GM21360 (cell line): Measurements from ENCODE around the gene TIPARP.
"Not testable (repeated sequence)": the region's sequence is repeated elsewhere in the genome, so short reads cannot be mapped to it uniquely, and the experiment has no call there.

Experiments used
- ATAC-seq: cut with Tn5 transposase; IDR thresholded peaks from one replicate; pipeline ENCODE4 v1.9.1; 2021; ENCODE audit warnings: mild to moderate bottlenecking, moderate library complexity; ENCODE audit not compliant: unreplicated experiment

Gene TIPARP

DNA sequence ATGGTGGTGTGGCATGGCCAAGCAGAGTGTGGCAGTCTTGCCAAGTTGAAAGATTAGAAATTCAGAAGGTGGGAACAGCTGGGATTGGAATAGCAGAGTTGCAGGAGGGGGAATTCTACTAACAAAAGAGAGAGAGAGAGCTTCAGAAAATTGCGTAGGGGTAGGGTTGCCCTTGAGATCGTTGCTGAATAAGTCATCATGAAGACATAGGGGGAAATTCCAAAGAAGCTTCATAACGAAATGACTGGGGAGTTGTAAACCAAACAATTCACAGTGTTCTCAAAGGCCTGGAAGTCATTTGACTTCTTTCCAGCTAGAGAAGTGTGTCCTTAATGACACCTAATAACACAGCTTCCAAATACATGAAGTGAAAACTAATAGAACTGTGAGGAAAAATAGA lies 26.3 kb upstream of the TIPARP start:
- ATAC-seq = no peak

DNA sequence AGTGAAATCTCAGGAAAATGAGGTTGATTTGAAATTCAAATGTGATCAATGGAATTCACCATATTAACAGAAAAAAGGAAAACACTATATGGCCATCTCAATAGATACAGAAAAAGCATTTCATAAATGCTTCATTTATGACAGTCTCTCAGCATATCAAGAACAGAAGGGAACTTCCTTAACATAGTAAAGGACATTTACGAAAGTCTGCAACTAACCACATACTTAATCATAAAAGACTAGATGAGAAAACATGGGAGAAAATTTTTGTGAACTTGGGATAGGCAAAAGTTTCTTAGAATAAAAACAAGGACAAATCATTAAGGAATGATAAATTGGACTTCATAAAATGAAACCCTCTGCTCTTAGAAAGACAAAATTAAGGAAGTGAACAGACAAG lies 24.7 kb upstream of the TIPARP start:
- ATAC-seq = no peak

DNA sequence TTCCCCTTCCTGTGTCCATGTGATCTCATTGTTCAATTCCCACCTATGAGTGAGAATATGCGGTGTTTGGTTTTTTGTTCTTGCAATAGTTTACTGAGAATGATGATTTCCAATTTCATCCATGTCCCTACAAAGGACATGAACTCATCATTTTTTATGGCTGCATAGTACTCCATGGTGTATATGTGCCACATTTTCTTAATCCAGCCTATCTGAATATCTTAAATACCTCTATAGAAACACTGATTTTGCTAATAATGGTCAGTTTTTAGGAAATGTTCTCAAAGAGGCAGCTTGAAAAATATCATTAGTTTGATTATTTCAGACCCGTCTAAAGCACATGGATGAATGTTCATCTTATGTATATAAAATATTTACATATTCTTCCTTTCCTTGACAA lies 21.7 kb upstream of the TIPARP start:
- ATAC-seq = not testable (repeated sequence)

DNA sequence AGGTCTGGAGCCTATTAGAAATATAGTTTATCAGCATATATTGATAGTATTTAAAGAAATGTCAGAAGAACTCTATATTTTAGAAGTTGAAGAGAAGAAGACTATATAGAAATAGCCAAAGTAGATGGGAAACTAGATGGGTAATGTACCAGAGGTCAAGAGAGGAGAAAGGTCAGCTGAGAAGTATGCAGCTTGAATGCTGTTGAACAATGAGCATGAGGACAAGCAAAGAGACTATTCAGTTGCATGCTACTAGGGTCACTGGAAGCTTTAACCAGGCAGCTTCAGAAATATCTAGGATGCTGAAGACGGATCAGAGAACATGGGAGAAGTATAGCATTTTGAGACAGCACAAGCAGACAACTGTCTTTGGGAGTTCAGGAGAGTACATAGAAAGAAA lies 19.6 kb upstream of the TIPARP start:
- no peak for ATAC-seq

DNA sequence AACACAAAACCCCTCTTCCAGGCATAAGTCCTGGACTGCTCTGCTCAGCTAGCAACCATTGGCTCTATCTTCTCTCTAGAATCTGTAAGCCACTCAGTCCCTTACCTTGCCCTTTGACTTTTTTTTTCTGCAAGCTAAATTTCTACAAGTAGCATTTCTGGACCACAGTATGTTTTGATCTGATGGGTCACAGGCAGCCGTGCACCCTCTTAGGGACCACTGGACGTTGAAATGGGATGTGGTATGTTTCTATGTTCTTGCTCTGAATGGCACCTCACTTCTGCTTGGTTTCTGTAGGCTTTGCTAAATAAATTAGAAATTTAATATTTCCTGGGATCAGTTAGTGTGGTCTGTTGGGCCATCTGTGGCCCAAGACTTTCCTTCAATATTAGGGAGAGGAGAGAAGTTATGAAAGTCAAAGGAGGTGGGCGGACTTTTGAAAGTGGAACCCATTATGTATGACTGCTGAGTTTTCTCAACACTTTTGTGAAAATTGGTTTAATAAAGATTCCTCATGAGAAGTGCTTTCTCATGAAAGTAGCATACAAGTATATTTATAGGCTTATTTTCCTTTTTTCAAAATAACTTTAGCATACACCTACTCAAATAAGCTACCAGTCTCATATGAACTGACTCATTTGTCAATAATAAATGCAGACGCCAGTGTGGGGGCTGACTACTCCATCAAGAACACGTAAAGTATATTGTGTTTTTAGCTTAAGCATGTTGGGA lies 18.4 kb upstream of the TIPARP start:
- peak; percentile 63 for ATAC-seq

DNA sequence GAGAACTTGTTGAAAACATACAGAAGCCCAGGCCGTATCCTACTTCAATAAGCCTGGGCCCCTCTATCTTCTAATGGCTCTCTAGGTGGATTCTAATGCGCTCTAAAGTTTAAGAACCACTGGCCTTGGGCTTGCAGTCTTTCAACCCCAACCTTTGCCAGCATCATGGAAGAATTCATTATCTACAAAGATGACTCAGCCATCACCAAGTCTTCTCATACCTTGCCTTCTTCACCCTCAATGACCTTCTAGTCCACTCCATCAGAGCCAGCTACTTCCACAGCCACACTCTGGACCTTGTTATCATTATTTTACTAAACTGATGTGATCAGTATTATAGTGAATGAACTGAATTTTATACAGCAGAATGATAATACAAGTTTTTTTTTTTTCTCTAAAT lies 16.9 kb upstream of the TIPARP start:
- ATAC-seq = no peak

DNA sequence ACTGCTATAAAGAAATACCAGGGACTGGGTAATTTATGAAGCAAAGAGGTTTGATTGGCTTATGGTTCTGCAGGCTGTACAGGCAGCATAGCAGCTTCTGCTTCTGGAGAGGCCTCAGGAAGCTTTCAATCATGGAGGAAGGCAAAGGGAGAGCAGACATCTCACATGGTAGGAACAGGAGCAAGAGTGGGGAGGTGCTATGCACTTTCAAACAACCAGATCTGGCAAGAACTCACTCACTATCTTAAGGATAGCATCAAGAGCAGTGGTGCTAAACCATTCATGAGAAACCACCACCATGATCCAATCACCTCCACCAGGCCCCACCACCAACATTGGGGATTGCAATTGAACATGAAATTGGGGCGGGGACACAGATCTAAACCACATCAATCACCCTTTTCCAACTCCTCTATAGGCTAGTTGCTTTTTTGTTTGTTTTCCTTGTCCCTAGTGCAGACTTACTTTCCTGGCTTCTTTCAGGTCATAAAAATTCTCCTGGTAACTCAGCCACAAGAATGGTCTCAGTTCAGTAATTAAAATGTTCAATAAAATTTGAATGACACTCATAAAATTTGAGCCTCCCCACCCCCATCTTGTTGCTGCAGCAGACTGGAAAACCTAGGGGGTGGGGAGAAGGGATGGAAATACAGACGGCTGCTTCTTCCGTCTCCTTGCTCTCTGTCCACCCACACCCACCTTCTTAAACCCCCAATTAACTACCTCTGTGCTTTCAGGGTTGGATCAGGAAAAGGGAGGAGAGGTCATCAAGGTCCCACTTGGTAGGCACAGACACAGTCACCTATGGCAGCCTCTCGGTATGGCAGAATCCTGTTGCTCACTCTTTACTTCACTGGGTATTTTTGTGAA lies 16.3 kb upstream of the TIPARP start:
- no peak for ATAC-seq

DNA sequence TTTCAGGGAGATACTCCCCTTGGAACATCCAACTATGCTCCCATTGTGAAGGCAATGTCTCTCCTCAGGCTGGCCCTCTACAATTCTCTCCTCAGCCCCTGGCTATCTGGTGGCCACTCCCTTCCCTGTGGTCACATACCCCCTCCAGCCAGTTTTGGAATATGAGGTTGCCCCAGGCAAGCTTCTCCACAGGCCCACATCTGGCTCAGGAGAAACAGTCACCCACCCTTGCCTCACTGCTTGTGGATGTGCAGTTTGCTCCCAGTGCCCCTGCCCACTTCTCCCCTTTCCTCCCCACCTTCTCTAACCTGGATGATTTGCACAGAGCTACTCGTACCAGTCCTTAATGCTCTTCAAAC lies 15.7 kb upstream of the TIPARP start:
- ATAC-seq = no peak

DNA sequence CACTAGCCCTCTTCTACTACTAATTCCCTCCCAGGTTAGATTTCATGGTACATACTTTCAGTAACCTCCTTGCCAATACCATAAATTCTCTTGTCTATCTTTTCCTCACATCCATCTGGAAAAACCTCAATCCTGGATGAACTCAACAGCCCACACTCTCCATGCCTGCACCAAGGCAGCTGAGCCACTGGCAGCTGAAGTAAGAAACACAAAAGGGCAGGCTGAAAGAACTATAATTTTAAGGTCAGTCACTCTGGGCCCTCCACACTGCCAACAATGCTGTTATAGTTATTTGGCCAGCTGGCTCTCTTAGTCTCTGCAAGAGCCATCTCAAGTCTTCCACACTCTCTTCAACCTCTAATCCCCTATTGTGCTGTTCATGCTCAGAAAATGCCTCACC lies 15.1 kb upstream of the TIPARP start:
- ATAC-seq = no peak

DNA sequence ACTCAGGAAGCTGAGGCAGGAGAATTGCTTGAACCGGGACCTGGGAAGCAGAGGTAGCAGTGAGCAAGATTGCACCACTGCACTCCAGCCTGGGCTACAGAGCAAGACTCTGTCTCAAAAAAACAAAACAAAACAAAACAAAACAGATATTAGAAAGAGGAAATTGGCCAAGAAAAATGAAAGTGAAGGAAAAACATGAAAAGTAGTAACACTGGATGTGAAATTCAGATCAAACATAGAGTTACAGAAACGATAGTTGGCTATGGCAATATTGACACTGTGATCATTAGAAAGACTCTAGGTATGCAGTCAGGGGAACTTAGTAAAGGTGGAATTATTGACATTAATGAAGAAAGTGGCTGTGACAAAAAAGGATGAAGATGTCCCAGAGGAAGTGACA lies 13.2 kb upstream of the TIPARP start:
- peak; percentile 31 for ATAC-seq

DNA sequence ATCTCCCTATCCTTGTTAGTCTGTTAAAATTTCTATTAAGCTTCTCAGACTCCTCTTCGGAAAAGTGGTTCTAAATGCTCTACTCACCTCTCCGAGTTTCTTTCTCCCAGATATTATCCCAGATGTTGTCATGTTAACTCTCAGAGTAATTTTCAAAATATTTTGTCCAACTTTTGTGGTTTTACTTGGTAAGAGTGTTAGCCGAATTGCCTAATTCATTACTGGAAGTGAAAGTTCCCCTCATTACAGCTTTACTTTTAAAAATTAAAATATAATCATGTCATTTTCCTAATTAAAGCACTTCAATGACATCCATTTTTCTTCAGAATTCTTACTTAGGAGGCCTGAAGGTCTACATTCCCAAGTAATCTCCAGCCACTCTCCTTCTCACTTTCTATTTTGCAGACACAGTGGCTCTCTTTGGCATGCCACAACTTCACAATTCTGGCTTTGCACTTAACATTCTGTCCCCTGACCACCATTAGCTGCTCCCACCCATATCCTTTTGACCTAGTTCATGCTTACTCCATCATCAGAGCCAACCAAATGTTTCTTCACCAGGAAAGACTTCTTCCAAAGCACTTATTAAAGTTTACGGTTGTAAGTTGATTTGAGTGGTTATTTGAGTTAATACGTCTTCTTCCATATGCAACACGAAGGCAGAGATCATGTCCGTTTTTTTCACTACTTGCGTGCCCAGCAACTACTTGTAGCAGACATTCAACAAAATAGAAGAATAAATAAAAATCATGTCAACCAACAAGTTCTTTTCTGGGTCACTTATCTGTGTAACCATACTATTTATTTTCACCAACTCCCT lies 10.2 kb upstream of the TIPARP start:
- ATAC-seq = no peak

DNA sequence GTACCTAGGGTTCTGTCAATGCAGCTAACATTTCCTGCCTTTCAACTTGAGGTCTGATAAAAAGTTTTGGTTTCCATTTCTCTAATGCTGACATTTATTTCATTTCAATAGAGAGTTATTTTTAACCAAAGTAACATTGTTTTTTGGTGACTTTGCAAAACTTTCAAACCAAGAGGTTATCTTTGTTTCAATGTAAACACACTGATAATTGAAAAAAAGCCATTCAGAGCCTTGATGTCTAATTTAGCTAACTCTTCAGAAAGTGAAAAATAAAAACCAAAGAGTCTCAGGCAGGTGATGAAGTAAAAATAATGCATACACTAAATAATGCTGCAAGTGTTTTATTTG lies 9.6 kb upstream of the TIPARP start:
- peak; percentile 54 for ATAC-seq

DNA sequence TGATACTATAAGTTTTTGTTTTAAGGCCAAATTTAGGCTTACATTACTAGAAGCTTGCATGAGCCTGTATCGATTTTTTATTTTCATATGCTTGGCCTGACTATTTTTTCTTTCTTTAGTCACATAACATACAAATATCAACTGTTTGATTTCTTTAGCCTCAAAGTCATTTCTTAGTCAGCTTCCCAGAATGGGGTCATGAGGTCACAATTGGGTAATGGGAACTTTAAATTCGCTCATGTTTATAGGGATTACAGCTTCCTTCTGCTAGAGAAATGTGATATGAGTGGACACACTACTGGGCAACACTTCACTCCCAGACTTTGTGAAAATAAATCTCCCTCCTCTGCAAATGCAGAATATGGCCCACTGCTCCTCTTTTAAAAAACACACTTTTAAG lies 9.1 kb upstream of the TIPARP start:
- ATAC-seq = no peak

DNA sequence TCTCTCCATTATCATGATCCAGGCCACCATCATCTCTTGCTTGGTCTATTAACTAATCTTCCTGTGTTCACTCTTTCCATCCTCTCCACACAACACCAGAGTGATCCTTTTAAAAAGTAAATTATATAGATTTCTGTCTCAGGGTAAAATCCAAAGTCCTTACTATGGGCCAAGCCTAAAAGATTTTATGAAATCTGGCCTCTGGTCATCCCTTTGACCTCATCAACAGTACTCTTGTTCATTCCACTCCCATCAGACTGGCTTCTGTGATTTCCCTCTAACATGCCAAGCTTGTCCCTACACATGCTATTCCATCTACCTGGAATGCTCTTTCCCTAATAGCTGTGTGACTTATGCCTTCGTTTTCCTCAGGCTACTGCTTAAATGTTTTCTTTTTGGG lies 8.3 kb upstream of the TIPARP start:
- no peak for ATAC-seq

DNA sequence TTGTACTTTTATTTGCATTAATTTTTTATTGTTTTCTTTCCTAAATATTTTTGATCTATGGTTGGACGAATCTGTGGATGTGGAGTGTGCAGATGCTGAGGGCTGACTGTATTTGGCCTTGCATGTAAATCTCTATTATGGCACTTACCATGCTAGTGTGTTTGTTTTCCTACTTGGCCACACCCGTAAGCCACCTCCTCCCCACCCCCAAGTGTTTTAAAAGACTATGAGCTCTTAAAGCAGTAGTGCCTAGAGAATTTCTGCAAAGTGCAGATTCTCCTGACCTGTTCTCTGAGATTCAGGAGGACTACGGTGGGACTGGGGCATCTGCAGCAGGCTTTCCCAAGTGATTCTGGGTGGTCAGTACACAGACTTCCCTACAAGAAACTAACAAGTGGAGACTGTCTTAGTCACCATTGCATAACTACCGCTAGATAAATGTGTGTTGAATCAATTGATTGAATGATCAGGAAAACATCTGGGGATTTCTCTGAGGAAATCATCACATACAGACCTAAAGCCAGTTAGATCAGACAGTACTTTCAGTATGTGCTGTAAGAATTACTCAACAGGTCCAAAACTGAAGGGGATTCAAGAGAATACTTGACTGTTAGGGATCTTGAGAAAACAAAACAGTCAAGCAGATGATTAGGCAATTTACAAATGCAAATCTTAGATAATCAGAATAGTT lies 6.2 kb upstream of the TIPARP start:
- ATAC-seq = no peak

DNA sequence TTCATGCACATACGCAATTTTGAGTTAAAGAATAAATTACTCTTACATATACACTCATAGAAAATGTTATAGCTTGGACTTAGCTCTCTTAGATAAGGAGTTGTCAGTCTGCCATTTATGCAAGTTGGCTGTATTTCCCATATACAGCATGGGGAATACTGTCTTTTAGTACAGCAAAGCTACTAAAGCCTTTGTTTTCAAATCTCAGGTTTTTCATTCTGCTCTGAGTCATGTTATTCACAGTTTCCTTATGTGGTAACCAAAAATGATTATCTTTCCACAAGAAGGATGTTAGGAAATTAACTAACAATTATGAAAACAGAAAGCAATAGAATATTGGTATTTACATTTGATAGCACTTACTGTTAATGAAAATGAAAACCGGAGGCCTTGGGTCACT lies 4.3 kb upstream of the TIPARP start:
- no peak for ATAC-seq

DNA sequence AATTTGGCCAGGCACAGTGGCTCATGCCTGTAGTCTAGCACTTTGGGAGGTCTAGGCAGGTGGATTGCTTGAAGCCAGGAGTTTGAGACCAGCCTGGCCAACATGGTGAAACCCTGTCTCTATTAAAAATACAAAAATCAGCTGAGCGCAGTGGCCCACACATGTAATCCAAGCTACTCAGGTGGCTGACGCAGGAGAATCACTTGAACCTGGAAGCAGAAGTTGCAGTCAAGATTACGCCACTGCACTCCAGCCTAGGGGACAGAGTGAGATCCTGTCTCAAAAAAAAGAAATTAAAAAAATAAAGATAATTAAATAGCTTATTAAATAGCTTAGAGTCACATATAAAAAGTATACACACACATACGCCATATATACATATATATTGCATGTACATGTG lies 3.7 kb upstream of the TIPARP start:
- no peak for ATAC-seq

DNA sequence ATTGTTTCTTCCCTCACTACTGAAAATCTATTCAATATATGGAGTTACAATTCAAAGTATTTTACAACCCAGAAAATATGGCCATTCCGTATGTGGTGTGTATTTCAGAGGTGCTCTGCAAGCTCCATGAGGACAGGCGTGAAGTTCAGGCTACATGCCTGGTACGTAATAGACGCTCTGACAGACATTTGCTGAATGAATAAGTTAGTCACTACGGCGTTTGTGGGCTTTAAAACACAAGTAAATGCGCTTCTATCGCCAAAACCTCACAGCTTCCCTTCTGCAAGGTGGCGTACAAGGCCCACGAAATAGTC lies 701 bp upstream of the TIPARP start:
- no peak for ATAC-seq

DNA sequence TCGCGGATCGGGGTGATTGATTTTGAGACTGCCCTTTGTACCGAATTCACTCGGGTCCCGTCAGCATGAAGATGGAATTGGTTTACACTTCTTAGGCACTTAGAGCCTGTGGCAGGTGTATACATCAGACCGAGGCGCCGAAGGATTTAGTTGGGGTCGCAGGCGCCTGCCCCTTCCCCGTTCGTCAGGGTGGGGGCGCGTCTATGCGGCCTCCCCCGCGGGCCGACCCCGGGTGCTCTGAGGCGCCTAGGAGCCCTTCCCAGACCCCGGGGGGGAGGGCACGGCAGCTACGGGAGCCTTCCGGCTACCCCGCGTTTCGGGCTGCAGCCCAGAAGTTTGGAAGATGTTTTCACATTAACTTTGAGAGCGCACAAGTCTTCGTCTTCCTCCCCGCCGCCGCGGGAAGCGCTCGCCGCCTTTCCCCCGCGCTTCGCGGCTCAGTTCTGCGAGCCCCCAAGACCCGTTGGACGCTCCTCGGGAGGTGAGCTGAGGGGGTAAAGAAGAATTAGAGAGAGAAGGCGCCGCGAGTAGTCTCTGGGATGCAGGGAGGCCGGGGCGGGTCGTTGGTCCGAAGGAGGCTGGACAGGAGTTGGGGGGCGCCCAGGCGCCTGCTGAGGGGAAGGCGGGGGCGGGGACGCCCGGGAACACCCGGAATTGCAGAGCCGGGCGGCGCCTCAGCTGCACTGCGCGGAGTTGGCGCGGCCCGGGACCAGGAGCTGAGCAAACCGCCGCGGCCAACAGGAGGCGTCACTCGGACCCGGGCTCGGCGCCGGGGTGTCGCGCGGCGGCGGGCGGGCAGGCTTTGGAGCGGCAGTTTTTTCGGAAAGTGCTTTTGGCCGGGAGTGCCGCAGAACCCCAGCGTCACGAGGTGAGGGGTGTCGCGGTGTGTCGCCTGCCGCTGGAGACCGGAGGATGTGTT lies 780 bp downstream of the TIPARP start:
- ATAC-seq = no peak
